ENCODE measurements around the gene SAMD14.

GRCh38 chr17:50080827-50081226 lies 49.1 kb downstream of the SAMD14 start:
- TF ChIP-seq, protein P1, sequence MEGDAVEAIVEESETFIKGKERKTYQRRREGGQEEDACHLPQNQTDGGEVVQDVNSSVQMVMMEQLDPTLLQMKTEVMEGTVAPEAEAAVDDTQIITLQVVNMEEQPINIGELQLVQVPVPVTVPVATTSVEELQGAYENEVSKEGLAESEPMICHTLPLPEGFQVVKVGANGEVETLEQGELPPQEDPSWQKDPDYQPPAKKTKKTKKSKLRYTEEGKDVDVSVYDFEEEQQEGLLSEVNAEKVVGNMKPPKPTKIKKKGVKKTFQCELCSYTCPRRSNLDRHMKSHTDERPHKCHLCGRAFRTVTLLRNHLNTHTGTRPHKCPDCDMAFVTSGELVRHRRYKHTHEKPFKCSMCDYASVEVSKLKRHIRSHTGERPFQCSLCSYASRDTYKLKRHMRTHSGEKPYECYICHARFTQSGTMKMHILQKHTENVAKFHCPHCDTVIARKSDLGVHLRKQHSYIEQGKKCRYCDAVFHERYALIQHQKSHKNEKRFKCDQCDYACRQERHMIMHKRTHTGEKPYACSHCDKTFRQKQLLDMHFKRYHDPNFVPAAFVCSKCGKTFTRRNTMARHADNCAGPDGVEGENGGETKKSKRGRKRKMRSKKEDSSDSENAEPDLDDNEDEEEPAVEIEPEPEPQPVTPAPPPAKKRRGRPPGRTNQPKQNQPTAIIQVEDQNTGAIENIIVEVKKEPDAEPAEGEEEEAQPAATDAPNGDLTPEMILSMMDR (IDR thresholded peaks at IDR 0.05) = no peak
- TF ChIP-seq POLR2A (IDR thresholded peaks at IDR 0.05) (no peak), POLR2AphosphoS5 (IDR thresholded peaks at IDR 0.05) (no peak)
